Fibroblast of pulmonary artery (primary cell): Measurements from ENCODE around the gene CBFA2T3.
A peak's percentile ranks its signal among the peaks of the same experiment; 100 is the strongest.

Source experiments
- DNase-seq: peaks from one replicate; pipeline ENCODE4 v3.0.0-alpha.2; 2010; ENCODE audit warnings: low read depth
- H3K4me3 ChIP-seq: replicated peaks from 2 replicates; pipeline ENCODE4 v1.5.1; 2011; ENCODE audit warnings: low read depth, mild to moderate bottlenecking, control low read depth, low read length, moderate library complexity
- CTCF ChIP-seq: IDR thresholded peaks from 2 replicates; pipeline ENCODE4 v1.5.1; 2011; ENCODE audit warnings: mild to moderate bottlenecking, control low read depth, low read length, inconsistent platforms; ENCODE audit errors: missing control alignments

The CBFA2T3 gene

DNA sequence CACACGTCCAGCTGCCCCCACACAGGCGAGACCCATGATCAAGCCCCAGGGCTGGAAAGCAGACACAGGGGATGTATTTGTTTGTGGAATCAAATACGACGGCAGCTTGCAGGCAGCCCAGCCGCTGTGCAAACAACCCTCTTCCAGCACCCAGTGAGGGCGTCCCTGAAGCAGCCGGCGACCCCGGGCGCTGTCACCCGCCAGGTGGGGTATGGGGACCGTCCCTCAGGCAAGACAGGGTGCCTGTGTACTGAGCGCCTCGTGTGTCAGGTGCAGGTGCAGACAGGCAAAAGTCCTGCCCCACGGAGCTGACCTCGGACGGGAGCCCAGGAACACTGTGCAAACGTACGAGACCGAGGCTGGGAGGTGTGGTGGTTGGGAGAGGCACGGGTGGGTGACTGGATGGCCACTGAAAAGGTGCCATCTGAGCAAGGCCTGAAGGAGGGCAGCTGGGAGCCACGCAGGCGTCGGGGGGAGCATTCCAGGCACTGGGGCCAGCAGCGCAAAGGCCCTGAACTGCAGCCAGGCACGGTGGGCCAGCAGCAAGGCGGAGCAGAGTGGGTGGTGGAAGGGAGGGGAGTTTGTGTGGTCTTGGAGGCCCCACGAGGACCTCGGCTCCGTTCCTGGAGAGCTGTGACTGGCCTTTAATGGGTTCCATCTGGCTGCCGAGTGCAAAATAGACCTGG is 48.5 kb downstream of the CBFA2T3 start:
- DNase-seq: no peak
- no peak for TF ChIP-seq CTCF
- no peak overlapping the region for H3K4me3 ChIP-seq

GRCh38 chr16:88927661-88928060 is 49.3 kb downstream of the CBFA2T3 start:
- H3K4me3 ChIP-seq: no peak overlapping the region
- TF ChIP-seq CTCF: no peak
- no peak for DNase-seq

DNA sequence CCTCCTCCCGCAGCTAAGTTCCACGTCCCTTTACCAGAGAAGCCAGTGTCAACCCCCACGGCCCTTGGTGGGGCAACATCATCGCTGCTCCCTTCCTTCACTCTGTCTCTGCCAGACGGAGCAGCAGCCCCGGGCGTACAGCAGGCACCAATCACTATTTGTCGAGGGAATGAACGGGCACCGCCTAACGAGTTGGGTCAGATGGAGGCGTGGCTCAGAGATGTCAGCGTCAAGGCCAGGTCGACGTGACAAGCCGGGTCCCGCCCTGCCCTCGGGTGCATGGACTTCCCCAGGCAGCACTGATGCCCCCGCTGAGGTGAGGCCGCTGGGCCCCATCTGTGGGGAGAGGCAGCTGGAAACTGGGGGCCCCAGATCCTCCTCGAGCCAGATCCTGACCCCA is 50.0 kb downstream of the CBFA2T3 start:
- DNase-seq: no peak
- H3K4me3 ChIP-seq: no peak overlapping the region
- TF ChIP-seq CTCF: no peak

- TF ChIP-seq CTCF: no peak
- no peak overlapping the region for H3K4me3 ChIP-seq
- no peak for DNase-seq
These were observed 50.5 kb downstream of the CBFA2T3 start for GRCh38 chr16:88926374-88926990.

- TF ChIP-seq CTCF: no peak
- DNase-seq: no peak
- H3K4me3 ChIP-seq: no peak overlapping the region
These were observed 51.5 kb downstream of the CBFA2T3 start for GRCh38 chr16:88925540-88925887.

- no peak overlapping the region for H3K4me3 ChIP-seq
- peak; percentile 81 for DNase-seq
- peak; percentile 46 for TF ChIP-seq CTCF
These were observed 52.0 kb downstream of the CBFA2T3 start for GRCh38 chr16:88924834-88925539.
